HEK293T (cell line): ENCODE results near the gene LTV1.

Experiments used
- FOXA1 ChIP-seq: fragments of 450-650 bp; IDR thresholded peaks from 2 replicates; pipeline ENCODE4 v1.6.1; 2016; ENCODE audit warnings: mild to moderate bottlenecking
- FOXK2 ChIP-seq: fragments of 450-650 bp; IDR thresholded peaks from 2 replicates; pipeline ENCODE4 v1.6.1; 2016; ENCODE audit warnings: mild to moderate bottlenecking
- FOXM1 ChIP-seq: fragments of 450-650 bp; IDR thresholded peaks from 2 replicates; pipeline ENCODE4 v1.6.1; 2017; ENCODE audit warnings: mild to moderate bottlenecking, borderline replicate concordance
- L3MBTL2 ChIP-seq: fragments of 450-650 bp; conservative IDR thresholded peaks from 2 replicates; pipeline ENCODE4 v1.6.1; 2016; ENCODE audit warnings: mild to moderate bottlenecking

DNA sequence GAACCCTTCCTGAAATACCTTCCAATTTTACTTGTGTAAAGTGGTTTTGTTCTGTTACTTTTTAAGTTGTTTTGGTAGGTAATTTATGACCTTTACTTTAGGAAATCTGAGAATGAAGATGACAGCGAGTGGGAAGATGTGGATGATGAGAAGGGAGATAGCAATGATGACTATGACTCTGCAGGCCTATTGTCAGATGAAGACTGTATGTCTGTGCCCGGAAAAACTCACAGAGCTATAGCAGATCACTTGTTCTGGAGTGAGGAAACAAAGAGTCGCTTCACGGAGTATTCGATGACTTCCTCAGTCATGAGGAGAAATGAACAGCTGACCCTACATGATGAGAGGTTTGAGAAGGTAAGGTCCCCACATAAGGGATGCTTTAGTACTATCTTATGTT is 14.5 kb downstream of the LTV1 start:
- TF ChIP-seq FOXA1 (no peak), FOXM1 (no peak), FOXK2 (no peak), L3MBTL2 (no peak)
